Heart left ventricle (tissue), 13 donors: Measurements from ENCODE around the gene WDPCP.

ENCODE experiments used
- CTCF ChIP-seq, 12 donors: fragments of 200-600 bp; sonication (generic) in 4 of 12; IDR thresholded peaks; one replicate each; pipeline versions ENCODE4 v1.5.0 to v1.8.0; 2018 to 2022; ENCODE audit warnings: antibody characterized with exemption in 12 of 12, mild to moderate bottlenecking in 5 of 12
- POLR2A ChIP-seq, 2 donors: fragments of 450-650 bp; IDR thresholded peaks; one replicate each; pipeline ENCODE4 v1.6.1; 2017; ENCODE audit warnings: antibody characterized with exemption in 2 of 2, mild to moderate bottlenecking in 2 of 2, moderate library complexity in 2 of 2
- donor health status: ischemic (EF 13 %, LVEDD 7.1; RV severe dilation, severe dysfunction).
- donor health status: DM: no; HTN: yes; CAD: no.
- donor health status: DM: no; HTN: no; CAD: no.
- donor health status: ischemic (EF 25% LVEDD 6.9; RV normal size, moderate dysfunction).
- donor health status: ischemic (EF 25% LVEDD 5.7; RV mildly dilated, moderate dysfunction).
- donor health status: ischemic (EF 35%, LVEDD 5.7; RV mildly dilated, moderate dysfunction).
- donor health status: nonischemic (EF 11% LVEDD 7.7; RV severe dilation, severe dysfunction).
- donor health status: DM: yes; HTN: yes; CAD: no.
- donor health status: PGD.
- donor health status: ischemic (EF 29% LVEDD 5.4; RV normal size, mild dysfunction).
- donor health status: nonischemic (EF 23%, LVEDD 6.1; RV moderate dilation, normal function).

DNA sequence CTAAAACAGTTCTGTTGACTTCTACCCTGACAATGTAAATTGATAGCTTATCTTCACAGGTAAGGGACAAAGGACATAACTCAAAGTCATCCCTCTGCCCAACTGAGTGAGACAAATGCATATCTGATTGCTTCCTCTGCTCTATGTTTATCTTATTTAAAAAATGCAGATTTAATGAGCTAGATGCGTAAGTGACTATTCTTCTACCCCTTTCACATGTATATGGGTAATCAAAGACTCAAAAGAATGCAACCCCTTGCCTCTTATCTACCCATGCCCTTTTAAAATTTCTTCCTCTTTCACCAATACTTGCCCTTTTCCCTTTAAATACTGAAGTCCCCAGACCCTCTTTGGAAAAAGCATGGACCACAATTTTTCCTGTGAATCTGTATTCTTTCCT, 253.4 kb downstream of the WDPCP start:
- TF ChIP-seq CTCF (IDR thresholded peaks at IDR 0.05): no peak
- TF ChIP-seq POLR2A (IDR thresholded peaks at IDR 0.05): no peak
